DMS53 treated with DMSO at 0.1 percent for 48 hours (cell line): ENCODE data around the gene ITGB1BP1.

Source experiments
- DNase-seq: peaks from one replicate; lab custom pipeline; 2025; ENCODE audit not compliant: unreplicated experiment; lab: John Stamatoyannopoulos, UW

The ITGB1BP1 gene

DNA sequence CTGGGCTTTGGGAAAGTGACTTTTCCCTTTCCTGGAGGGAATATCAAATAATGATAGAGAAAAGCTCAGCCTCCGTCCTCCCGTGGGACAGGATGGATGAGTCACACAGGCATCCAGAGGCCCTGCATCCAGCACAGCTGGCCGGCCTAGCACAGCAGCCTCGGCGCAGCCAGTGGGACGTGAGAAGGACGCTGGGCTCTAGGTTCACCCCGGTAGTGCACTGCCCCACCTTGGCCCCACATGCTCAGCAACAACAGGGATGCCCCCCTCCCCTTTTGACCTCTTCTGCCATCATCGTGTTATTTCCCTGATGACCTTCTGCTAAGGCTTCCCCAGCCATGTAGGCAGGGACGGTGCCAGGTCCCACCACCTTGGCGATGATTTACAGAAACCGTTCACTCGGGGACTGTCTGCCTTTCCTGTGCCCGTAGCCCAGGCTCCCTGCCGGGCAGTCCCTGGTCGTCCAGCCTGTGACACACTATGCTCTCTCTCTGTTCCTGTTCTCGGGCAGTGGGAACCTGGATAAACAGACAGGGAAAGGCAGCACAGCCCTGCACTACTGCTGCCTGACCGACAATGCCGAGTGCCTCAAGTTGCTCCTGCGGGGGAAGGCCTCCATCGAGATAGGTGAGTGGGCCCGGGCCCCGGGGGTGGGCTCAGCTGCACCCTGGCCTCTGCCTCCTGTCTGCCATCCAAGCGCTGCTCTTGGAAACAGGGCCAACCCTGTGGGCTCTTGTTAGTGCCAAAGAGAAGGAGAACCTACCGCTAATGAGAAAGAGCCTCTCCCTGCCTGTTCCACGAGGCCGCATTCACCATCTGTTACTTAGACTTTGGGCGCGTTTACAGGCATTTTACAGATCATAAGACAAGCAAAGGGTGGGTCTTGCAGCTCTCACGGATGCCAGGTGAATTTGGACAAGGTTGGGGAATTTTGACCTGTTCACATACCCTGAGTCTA lies 44.6 kb downstream of the ITGB1BP1 start:
- no peak for DNase-seq

DNA sequence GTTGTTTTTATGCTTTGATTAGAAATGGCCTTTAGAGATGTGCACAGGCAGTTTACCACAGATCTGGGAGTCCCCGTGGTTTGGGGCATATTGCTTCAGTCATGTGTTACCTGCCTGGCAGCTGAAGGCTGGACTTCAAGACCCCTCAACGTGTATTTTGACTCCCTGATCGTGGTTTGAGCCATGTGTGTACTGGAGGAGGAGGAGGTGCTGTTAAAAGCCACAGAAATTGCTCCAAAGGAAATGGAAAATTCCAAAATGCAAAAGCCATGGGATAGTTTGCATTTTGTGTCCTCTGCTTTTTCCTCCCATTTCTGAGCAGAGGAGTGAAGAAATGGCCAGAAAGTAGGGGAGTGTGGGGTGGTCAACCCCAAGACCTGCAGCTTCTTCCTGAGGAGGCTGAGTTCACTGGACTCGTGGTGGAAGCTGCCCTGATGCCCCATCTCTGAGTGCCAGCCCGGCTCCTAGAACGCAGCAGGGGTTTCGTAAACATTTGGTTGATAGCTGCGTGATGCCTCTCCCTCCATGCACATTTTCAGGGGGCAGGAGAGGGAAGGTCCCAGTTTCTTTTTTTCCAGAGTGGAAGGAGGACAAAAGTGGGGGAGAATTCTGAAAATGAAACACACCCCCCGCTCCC lies 45.7 kb downstream of the ITGB1BP1 start:
- no peak for DNase-seq

DNA sequence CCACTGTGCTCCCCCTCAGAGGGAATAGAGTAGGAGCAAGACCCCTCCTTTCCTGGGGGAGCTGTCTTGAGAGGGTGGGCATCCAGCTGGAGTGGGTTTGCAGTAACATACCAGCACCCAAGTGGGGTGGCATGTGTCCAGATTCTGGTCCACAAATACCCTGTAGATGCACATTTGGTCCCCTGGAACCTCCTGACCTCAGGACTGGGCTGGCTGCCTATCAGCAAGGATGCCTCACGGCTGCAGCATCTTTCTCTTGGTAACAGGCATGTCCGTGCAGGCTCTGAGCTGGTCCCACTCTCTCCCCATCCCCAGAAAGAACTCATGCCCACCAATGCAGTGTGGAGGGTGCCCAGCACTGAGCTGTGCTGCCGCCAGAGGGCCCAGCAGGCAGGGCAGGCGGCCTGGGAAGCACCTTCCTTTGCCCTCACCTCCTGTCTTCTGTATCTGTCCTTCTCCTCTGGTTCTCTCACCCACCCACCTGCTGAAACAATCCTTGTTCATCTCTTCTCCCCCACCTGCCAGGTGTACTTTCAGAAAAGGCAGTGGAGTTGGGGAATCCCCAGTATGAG lies 47.4 kb downstream of the ITGB1BP1 start:
- DNase-seq, result no peak

DNA sequence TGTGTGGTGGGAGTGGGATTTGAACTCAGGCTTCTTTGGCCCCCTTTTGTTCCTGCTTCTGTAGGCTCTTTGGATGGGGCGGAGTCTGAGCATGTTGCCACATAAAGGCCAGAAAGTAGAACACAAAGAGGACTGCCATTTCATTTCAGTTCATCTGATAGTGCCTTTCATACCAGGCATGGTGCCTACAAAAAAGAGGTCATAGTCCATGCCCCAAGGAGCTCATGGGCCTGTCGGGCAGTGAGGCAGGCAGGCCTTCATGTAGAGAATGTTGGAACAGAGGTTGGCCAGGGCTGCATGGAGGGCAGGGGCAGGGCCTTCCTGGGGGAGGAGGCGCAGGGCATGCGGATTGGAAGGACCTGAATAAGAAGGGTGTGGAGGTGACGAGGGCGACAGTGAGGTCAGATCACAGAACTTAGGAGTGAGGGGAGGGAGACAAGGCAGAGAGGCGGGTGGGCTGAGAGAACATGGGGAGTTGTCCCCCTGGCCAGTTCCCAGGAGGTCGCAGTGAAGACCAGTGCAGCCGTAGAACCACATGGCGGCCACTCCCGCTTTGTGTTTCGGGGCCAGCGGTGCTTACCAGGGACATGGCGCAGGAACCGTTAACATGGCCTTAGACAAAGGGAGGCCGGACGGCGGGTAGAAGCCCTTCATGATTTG lies 49.1 kb downstream of the ITGB1BP1 start:
- DNase-seq, result no peak

DNA sequence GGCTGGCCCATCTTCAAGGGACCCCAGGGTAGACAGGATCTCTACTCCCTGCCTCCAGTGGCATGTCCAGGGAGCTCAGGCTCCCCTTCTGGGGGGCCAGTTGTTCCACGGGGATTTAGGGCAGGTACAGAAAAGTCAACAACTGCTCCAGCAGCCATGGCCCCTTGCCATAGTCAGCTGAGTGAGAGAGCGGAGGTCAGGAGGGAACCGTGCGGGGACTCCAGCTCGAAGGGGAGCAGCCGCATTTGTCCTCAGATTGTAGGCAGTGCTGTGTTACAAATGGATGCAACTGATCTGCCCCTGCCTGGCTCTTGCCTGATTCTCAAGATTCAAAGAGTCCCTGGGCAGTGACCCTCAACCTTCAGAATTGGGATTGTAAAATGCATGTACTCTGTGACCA lies 49.9 kb downstream of the ITGB1BP1 start:
- DNase-seq, result no peak

DNA sequence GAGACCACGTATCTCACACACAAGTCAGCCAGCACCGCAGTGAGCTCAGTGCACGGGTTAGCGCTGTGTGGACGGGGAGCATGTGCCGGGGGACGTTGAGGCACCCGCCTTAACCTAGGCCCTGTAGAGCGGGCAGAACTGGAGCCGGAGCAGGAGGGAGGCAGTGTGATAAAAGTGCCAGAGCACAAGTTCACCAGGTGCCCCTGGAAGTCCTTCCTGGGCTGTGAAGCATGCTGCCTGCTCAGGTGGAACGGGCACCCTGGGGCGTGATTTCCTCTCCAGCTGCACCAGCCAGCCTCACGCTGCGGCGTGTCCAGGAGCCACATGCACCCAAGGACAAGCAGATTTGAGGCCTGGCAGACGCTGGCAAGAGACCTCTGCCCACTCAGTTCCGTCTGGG lies 50.3 kb downstream of the ITGB1BP1 start:
- no peak for DNase-seq

DNA sequence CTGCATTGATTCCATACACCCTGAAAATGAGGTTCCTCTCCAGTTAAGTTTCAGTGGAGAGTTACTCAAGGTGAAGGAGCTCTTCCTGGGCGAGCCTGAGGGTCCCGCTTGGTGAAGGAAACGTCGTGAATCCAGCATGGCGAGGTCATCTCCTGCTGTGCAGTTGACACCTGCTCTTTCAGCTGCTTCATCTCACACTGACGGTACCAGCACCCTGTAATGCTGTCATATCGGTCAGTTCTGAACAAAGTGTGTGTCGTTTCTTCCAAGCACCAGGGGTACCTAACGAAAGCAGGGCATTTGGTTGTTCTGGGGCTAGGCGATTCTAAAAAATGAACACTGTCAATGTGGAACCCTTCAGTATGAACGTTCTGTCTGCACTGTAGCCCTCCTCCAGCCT lies 52.6 kb downstream of the ITGB1BP1 start:
- no peak for DNase-seq

DNA sequence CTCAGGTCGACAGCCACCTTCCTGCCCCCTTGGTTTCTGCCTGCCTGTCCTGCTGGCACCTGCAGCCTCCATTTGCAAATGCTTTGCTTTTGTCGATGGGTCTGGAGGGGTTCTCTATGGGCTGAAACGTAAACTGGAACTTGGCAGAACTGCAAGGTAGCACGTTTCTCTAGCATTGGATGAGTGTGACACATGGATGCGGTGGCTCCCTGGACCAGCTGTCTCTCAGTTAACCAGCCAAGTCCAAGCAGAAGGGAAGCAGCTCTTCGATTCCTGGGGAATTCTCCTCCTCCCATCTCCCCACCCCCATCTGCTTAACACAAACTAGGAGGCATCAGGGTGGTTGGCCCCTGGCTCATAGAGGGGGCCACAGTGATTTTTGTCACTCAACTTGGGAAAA lies 57.3 kb downstream of the ITGB1BP1 start:
- no peak for DNase-seq

DNA sequence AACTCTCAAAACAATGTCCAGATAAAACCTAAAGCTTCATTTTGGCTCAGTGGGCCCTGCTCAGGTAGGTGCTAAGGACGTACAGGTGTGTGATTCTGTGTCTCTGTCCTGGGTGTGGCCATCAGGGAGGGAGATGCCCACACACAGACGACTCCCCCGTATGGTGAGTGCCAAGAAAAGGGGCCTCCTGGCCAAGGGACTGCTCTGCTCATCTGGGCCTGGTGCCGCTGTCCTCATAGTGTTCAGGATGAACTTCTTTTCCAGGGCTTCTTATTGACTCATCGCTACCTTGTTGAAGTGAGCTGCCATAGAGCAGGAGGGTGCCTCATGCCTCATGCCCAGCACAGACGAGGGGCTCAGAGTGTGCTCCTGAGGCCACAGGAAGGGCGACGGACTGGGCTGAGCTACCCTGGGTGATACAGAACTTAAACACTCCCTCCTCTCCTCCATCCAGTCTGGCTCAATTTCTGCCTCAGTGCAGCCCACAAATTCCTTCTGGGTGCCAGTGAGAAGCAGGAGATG lies 57.8 kb downstream of the ITGB1BP1 start:
- DNase-seq, result no peak

DNA sequence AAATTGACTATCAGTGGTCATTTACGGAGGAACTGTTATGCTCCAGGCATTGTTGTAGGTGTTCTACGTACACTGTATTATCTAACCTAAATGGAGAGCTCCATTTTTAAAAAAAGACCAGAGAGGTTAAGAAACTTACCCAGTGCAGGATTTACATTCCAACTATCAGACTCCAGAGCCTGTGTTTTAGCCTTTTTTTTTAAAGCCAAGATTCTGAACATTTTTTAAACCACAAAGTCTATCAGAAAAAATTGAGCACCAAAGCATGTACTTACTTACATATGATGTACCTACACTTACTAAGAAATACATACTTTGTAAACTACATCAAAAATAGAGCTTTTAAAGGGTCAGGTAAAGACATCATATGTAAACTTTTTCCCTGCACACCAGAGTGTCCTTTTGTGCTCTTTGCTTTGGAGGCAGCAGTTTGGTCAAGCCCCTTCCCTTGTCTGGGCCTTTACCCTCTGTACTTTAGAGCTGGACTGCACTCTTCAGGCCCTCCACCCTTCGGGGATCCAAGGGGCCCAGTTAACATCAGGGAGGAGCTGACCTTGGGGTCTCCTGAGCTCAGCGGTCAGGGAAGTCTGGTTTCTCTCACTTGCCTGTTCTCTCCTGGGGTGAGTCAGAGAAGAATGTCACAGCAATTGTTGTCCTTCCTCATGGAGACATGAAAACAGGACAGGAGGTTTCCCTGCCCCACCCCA lies 58.4 kb downstream of the ITGB1BP1 start:
- DNase-seq, result no peak

DNA sequence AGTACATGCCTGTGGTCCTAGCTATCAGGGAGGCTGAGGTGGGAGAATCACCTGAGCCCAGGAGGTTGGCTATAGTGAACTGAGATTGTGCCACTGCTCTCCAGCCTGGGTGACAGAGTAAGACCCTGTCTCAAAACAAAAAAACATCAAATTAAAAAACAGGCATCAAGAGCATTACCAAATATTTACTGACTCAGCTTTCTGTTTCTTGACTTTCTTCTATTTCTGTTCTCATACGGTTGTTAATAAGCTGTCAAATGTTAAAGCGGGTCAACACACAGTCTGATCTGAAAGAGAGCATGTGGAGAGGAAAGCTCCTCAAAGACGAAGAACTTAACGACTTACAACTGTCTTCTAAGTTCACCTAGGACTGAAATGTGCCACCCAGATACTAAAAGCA lies 59.0 kb downstream of the ITGB1BP1 start:
- no peak for DNase-seq

DNA sequence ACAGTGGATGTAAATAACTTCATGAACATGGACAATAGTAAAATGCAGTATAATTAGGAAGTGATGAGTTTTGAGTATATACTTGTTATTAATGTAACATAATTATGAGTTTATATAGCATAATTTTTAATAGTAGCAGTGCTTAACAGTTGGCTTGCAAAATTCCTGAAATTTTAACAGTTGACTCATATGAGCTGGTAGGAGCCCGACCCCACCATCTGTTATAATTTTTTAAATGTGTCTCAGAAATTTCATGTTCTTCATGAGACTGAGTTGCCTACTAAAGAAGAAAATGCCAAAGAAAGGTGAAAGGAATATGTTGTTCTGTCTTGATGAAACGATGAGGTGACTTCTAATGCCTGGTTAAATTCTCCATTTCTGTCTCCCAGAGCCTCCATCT lies 62.6 kb downstream of the ITGB1BP1 start:
- no peak for DNase-seq

DNA sequence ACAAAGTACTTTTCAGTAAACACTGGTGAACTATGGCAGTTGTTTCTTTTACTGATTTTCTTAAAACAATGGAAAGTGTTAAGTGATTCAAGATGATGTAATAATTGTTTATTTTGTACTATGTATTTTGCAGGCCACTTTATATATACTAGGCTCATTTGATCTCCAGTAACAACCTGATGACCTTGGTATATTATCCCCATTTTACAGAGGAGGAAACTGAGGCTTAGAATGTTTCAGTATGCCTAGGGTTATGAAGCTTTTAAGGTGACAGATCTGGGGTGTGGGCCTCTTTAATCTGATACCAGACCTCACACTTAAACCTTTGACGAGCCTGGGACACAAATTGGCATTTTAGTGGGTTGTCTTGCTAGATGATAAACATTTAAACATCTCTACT lies 63.2 kb downstream of the ITGB1BP1 start:
- no peak for DNase-seq

DNA sequence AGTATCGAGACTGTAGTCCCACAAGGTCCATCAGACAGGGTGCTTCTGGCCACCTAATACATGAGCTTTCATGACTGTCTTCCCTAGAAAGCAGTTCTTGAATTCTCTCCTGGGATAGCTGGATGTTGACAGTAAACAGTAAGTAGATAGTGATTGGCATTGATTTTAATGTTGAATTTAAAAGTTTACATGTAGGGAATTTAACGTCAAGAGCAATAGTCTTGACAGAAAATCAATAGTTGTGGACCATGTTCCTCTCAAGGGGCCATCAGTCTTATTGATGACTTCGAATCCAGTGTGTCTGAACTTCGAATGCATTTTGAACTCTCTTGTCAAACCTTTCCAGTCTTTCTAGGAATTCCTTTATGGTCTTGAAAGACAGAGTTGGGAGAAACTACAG lies 63.9 kb downstream of the ITGB1BP1 start:
- DNase-seq, result no peak

DNA sequence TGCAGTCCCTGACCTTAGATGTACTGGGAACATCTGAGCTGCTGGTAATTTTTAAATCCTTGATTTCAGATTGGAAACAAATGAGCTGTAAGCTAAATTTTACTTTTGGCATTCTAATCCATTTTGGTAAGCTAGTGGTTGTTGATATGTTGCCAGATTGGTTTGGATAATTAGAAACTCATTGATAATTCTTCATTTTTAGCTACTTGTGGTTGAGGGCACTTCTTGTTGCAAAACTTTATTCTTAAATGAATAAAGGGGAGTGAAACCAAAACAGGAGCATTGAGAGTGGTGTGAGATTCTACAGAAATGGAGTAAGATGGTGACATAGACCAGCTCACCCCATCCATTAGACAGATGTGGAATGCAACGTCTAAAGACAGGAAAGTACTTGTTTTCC lies 64.5 kb downstream of the ITGB1BP1 start:
- DNase-seq, result no peak

DNA sequence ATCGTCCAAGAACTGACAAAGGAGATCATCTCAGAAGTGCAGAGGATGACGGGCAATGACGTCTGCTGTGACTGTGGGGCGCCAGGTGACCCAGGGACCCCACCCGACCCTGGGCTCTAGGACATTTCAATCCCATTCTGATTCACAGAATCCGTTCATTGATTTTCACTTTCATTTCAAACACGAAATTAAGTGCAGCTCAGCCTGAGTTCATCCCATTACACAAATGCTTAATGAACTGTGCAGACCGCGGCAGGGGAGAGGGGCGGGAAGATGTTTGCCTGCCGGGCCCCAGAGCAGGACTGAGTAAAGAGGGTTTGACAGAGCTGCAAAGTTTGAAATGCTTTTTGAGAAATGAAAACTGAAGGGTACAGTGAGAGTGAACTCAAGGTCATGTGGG lies 67.1 kb downstream of the ITGB1BP1 start:
- DNase-seq, result no peak

DNA sequence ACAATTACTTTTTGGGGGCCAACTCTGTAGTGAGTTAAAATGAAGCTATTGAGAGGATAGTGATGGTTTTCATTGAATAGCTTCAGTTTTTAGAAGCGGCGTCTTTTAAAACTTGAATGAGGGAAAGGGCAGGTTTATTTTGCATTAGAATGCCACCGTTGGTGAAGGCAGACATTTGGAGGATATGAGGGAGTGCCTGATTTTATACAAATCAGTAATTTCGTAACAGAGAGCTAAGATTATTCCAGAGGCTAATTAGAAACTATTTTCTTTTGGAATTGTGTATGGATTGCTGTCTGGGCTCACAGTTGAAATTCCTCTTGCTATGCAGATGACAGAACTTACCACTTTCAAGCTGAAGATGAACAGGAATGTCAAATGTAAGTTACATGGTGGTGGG lies 67.6 kb downstream of the ITGB1BP1 start:
- DNase-seq, result no peak

DNA sequence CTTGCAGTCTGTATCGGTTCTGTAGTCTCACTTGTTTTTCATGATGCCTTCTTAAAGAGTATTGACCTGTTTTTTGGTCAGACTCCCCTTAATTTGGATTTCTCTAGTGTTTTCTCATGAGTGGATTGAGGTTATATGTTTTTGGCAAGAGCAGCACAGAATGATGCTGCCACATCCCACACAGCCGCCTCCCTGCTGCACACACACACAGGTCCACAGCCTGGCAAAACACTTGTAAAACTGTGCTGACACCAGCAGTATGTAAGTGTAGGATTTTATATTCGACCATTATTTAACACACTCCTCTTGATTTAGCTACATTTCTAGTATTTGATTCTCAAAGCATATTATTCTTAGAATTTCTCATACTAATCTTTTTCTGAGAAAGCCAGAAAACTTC lies 68.1 kb downstream of the ITGB1BP1 start:
- DNase-seq, result no peak

DNA sequence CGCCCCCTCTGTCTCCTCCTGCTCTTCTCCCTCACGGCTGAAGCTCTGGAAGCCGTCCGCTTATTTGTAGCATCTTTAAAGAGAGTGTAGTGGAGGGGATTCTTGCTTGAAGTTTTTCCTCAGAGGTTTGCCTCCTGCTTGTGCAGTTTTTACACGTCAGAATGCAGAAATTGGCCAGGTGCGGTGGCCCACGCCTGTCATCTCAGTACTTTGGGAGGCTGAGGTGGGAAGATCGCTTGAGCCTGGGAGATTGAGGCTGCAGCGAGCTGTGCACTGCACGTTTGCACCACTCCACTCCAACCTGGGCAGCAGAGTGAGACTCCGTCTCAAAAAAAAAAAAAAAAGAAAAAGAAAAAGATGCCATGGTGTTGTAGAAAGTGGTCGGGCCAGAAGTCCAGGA lies 69.0 kb downstream of the ITGB1BP1 start:
- no peak for DNase-seq
